CD4-positive, alpha-beta T cell treated with Interleukin-15 for 4 hours (primary cell): ENCODE results near the gene RNF150.

ENCODE experiments used
- DNase-seq: peaks from one replicate; pipeline ENCODE4 v3.0.0-alpha.2; 2020; ENCODE audit warnings: low spot score

Gene RNF150

DNA sequence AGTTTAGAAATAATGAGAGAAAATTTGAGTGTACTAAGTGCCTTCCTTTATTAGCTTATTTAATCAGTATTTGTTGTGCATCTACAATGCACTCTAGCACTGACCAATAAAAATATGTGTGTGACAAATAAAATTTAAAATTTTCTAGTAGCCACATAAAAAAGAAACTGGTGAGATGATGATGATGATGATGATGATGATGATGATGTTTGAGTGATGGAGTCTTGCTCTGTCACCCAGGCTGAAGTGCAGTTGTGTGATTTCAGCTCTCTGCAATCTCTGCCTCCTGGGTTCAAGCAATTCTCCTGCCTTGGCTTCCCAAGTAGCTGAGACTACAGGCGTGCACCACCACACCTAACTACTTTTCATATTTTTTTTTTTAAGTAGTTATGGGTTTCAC, 110.2 kb downstream of the RNF150 start:
- DNase-seq: no peak

GRCh38 chr4:141022111-141022695, 111.1 kb downstream of the RNF150 start:
- no peak for DNase-seq

GRCh38 chr4:141021397-141022110, 111.7 kb downstream of the RNF150 start:
- no peak for DNase-seq

DNA sequence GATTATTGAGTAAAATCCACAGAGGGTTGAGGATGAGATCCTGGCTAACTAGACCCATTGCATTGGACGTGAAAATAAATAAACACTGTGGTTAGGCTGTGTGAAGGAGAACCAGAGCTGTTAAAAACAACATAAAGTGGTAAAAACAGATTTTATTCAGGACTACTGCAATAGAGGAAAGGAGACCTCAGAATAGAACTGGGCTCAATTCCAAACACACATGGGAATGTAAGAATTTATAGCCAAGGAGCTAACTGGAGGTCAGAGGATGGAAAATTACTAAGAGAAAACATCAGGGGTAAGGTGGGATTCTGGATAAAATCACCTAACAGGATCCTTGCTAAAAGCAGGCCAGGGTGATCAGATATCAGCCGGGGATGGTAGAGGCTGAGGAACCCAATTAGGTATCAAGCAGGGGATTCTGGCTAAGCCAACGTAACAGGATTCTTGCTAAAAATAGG, 112.4 kb downstream of the RNF150 start:
- DNase-seq: no peak

DNA sequence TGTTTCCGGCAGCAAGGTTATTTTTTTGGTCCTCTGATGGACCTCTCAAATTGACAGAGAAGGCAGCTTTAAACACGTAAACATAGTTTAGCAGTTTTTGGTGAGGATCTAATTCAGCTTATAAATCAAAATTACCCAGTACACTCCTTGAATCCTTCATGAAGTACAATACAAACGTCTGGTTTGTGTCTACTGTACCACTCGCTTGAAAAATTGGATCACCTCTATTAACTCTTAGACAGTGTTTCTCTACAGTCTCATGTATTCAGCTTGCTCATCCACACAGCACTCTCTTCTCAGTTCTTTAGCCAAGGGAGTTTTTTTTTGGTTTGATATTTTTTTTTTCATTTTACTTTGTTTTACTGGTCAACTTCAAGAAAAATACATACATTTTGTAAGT, 113.5 kb downstream of the RNF150 start:
- DNase-seq: no peak

DNA sequence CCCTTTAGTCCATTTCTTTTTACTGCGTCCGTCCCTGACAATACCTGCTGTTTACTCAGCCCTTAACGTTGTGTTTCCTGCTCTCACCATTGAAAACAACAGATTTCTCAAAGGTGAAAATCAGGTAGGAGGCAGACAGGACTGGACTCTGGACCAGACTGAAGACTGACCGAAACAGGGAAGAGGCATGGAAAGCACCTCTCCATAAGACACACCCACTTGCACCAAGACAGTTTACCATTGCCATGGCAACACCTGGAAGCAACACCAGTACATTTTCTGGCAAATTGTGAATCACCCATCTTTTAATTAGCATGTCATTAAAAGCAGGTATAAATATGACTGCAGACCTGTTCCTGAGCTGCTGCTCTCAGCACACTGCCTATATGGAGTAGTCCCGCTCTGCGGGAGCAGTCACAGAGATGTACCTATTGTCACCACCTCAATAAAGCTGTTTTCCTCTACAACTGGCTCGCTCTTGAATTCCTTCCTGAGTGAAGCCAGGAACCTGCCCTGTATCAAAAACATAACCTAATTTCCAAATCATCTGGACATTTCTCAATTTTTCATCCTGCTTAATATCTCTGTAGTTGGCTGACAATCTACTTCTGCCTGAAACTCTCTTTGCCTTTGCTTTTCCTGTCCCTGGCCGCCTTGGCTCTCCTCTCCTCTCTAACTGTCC, 117.0 kb downstream of the RNF150 start:
- DNase-seq: no peak

DNA sequence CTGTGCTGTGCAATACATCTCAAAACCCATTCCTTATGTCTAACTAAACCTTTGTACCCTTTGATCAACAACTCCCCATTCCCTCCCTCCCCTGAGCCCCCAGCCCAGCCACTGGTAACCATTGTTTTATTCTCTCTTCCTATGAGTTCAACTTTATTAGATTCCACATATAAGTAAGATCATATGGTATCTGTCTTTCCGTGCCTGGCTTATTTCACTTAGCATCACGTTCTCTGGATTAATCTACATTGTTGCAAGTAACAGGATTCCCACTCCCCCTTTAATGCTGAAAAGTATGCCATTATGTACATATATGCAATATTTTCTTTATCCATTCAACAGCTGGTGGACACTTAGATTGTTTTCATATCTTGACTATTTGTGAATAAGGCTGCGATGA, 119.4 kb downstream of the RNF150 start:
- DNase-seq: no peak

GRCh38 chr4:141011901-141012315, 121.4 kb downstream of the RNF150 start:
- no peak for DNase-seq

DNA sequence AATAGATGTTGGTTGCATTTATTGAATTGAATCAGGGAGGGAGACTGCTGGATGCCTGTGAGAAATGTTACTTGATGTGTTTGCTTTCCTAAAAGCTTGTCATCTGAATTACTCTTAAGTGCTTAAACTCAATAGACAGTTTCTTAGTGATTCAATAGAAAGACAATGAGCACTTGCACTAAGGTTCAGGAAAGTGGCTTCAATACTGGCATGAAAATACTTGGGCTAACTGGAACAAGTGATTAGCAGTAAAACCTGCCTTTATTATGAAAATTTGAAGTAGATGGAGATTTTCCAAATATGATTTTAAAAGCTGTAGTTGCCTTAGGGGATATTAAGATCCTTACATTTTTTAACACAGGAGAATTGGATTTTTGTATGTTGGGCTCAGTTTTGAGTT, 123.3 kb downstream of the RNF150 start:
- DNase-seq: no peak

- no peak for DNase-seq
Measured at GRCh38 chr4:141009129-141009528, 124.1 kb downstream of the RNF150 start.

- DNase-seq: no peak
Measured at GRCh38 chr4:141006242-141006802, 126.9 kb downstream of the RNF150 start.

DNA sequence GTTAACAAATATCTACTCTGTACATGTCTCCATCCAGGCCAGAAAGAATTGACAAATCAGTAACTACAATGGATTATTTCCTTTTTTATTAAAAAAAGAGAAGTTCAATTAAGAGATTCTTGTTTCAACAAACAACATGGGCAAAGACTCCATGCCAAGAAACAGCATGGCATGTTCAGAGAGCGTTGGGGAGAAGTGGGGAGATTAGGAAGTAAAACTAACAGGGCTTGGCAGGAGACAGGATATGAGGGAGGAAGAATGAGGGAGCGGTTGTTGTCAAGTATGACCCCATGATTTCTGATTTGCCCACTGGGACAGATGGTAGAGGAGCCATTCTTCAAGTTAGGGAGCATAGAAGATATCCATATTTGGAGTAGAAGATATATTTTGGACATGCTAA, 128.4 kb downstream of the RNF150 start:
- no peak for DNase-seq

GRCh38 chr4:141003193-141003592, 130.1 kb downstream of the RNF150 start:
- no peak for DNase-seq

DNA sequence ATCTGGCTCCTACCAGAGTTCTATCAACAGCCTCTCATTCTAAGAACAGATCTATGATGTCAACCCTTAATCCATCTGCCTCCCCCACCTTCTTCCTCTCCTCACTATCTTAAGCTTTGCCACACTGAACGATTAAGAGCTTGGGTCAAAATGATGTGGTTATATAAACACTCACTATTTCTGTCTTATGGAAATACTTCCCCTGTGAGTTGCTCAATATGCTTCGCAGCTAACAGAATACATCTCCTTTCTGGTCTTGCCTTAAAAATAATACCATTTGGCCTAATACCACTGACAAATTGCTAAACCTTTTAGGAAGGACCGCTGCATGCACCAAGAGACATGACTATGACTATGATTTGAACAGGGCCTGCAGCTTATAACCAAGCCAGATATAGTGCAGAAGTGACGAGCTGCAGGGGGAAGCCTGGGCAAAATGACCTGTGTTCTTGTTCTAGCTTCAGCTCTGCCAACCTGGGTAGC, 130.9 kb downstream of the RNF150 start:
- DNase-seq: no peak

- no peak for DNase-seq
Measured at GRCh38 chr4:140996766-140997165, 136.5 kb downstream of the RNF150 start.

GRCh38 chr4:140995058-140995457, 138.2 kb downstream of the RNF150 start:
- DNase-seq: no peak

GRCh38 chr4:140994015-140994414, 139.3 kb downstream of the RNF150 start:
- DNase-seq: no peak

- DNase-seq: no peak
Measured at GRCh38 chr4:140993370-140993769, 139.9 kb downstream of the RNF150 start.

GRCh38 chr4:140989944-140990343, 143.3 kb downstream of the RNF150 start:
- no peak for DNase-seq

DNA sequence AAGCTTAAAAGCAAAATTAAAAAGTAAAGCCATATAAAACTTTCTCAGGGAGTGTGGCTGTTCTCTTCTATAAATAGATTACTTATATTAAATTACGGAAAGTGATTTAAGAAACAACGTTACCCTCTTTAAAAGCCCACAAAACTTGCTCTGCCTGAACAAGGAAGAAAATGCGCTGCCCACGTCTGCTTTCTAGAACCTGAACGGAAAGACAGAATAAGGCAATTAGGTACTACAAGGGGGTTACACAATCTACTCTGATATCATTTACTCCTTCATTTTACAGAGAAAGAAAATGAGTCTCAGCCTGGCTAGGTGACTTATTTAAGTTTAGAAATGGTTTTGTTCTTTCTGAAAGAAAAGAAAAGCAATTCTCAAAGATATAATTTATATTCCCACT, 147.2 kb downstream of the RNF150 start:
- no peak for DNase-seq

GRCh38 chr4:140982613-140983340, 150.5 kb downstream of the RNF150 start:
- DNase-seq: no peak
